ENCODE results near the gene GALNT3.

Gene GALNT3

GRCh38 chr2:165795011-165795410, 964 bp upstream of the GALNT3 start:
- no peak for DNase-seq

- peak; percentile 29 for DNase-seq
Measured at GRCh38 chr2:165794536-165794928, 485 bp upstream of the GALNT3 start.

- no peak for DNase-seq
Measured at GRCh38 chr2:165793161-165793778, 777 bp downstream of the GALNT3 start.

DNA sequence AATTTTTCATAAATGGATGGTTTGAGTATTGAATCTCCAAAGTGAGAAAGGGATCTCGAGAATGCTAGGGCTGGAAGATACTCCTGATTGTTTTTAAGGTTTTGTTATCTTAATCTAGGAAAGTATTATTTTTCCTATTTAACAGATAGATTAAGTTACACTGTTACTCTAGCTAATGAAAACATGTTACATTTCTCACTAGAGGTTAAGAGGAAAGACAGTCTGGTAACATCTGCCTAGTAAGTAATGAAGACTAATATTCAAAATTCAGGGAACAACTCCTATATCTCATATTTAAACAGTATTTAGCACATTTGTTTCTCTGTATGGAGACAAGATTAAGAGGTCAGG, 2.0 kb downstream of the GALNT3 start:
- DNase-seq = no peak

DNA sequence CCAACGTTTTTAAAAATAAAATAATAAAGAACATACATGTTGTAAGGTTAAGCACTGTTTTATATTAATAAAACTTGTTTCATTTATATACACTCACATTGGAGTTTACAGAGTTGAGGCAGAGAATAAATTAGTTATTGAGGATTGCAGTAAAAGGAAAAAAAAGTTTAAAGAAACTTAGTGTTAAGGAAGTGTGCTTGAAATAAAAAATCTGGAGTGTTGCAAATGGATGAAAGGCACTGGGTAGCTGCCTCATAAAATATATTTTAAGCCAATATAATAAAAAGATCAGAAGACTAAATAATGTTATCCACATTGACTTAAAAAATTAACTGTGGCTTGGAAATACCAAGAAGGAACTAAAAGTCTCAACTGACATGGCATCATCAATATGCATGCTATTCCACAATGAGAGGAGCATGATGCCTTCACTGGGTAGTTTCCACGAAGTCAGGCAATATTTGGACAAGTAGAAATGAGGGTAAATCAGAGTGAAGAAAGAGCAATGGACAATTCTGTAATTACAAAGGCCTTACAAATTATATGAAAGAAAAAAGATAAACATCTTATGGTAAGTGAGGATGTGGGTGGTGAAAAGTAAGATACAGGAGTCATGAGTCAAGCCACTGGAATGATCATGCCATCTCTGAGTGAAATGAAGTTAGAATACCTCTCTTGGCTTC, 2.5 kb downstream of the GALNT3 start:
- no peak for DNase-seq

GRCh38 chr2:165790466-165790865, 3.6 kb downstream of the GALNT3 start:
- no peak for DNase-seq

- no peak for DNase-seq
Measured at GRCh38 chr2:165787334-165787733, 6.7 kb downstream of the GALNT3 start.

GRCh38 chr2:165779706-165780105, 14.3 kb downstream of the GALNT3 start:
- DNase-seq = no peak

GRCh38 chr2:165778653-165779451, 15.2 kb downstream of the GALNT3 start:
- no peak for DNase-seq

GRCh38 chr2:165778187-165778556, 15.9 kb downstream of the GALNT3 start:
- DNase-seq = no peak

DNA sequence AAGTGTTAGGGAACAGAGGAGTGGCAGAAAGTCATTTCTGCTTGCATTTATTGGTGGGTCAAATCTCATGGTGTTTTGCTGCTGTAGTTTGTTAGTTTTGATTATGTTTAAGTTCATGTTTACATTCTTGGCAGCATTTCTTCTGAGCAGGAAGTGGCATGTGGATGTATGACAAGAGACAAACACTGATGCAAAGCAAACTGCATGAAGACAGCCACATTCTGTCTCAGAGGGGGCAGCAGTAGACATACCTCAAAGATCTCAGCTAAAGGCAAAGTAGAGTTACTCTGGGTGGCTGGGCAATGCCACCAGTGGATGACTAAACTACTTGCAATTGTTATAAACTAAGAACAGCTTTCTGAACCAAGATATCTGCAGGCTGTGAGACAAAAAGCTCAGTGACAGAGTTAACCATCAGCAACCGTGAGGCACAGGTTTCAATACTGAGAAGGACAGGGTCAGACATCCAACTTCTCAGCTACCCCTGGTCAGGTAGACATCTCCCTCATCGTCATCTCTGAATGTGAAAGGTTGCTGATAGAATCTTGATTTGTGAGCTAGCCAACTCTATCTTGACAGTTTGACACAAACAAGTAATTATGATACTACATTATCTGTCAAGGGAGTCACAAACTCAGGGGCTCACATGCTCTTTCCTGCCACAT, 16.4 kb downstream of the GALNT3 start:
- no peak for DNase-seq

DNA sequence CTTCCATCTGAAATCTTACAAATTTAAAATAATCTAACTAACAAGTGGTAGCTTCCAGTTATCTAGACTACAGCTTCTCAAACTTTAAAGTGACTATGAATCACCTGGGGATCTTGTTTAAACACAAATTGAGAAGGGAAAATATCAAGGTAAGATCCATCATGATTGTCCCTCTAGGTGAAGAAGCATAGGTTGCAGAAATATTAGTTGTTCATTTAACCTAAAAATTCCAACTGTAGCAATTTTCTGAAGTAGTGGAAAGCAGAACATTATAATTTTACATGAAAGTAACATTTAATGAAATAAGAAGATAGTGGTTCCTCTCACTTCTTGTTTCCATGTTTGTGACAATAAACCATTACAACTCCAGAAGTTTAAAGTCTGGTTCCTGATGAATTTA, 17.3 kb downstream of the GALNT3 start:
- no peak for DNase-seq

DNA sequence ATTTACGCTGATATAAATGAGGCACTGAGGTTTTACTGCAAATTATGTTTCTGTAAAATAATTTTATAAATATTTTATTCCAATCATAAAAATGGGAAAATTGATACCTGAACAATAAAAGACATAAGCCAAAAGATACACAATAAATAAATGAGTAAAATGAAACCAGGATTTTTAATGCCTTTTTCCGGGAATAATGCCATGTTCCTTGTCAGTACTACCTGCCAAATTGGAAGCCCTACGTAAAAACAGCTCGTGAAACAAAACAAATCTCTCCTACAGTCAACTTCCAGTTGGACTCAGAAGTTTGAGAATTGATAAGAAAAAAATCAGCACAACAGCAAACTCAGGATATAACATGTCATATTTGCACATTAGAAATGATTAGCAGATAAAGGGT, 18.0 kb downstream of the GALNT3 start:
- no peak for DNase-seq

DNA sequence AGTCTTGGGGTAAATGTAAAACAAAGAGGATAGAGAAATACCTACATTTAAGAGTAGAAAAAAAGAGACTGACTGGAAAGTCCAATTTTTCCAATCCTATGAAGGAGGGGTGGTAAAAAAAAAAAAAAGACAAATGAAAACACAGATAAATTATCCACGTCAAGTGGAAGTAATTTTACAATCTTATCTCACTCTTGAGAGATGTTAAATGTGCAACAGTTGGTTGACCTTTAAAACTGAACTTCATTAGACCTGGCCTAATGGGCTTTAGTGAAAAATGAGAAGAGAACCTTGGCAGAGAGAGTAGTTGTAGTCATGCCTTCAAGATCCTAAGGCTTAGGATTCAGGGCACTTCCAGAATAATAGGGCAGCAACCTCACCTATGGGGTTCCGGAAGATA, 20.4 kb downstream of the GALNT3 start:
- no peak for DNase-seq

DNA sequence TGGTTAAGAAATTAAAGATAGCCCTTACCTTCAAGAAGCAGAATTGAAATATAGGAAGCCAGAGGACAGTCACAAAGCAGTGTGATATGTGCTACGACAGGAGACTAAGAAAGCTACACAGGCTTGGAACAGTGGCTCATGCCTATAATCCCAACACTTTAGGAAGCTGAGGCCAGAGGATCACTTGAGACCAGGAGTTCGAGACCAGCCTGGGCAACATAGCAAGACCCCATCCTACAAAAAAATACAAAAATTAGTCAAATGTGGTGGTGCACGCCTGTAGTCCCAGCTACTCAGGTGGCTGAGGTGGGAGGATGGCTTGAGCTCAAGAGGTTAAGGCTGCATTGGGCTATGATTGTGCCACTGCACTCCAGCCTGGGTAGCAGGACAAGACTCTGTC, 21.9 kb downstream of the GALNT3 start:
- no peak for DNase-seq

DNA sequence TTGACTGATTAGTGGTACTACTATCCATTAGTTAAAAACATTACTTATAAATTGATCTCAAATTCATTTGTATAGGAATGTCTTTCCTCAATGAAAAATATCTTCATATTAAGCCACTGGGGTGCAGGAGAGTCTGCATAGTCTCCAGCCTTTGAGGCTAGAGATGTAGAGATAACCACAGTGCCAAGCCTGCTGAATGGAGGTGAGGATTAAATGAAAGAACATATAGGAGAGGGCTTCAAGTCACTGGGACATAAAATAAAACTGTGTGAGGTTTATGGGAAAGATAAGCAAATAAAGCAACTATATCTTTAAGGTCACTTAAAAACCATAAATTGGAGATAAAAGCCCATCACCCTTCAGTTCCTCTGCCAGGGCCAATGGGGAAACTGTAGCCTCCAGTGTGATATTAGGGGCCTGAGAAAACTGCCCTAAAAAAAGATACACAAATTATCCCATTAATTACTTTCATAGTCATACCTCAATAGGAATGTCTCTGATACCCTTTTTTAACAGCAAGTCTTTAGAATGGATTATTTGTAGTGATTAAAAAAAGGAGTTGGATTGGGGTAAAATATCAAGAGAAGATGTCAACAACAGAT, 27.6 kb downstream of the GALNT3 start:
- no peak for DNase-seq

GRCh38 chr2:165762723-165763122, 31.3 kb downstream of the GALNT3 start:
- no peak for DNase-seq

GRCh38 chr2:165757906-165758675, 36.0 kb downstream of the GALNT3 start:
- DNase-seq = peak; percentile 81

DNA sequence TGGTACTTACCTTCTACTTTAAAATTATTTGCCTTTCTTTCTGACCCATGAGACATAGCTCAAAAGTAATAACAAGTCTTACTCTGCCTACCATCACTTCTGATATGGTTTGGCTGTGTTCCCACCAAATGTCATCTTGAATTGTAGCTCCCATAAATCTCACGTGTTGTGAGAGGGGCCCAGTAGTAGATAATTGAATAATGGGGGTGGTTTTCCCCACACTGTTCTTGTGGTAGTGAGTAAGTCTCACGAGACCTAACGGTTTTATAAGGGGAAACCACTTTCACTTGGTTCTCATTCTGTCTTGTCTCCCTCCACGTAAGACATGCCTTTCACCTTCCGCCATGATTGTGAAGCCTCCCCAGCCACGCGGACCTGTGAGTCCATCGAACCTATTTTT, 47.5 kb downstream of the GALNT3 start:
- DNase-seq = no peak

DNA sequence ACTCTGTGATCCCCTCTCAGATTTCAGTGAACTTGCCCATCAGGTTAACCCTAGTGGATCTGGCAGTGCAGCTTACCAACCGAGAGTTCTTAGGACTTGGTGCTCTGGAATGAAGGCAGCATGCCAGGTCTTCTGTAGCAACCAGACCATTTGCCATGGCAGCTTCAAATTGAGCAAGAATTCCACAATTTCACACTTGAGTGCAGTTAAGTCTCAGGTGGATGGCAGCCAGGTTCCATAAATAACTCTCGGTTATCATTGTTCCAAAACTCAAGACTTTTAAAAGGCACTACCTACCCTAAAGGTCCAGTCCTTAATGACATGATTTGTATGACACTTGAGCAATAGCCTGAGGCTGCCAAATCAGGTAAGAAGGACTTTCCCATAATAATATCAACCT, 48.1 kb downstream of the GALNT3 start:
- no peak for DNase-seq

DNA sequence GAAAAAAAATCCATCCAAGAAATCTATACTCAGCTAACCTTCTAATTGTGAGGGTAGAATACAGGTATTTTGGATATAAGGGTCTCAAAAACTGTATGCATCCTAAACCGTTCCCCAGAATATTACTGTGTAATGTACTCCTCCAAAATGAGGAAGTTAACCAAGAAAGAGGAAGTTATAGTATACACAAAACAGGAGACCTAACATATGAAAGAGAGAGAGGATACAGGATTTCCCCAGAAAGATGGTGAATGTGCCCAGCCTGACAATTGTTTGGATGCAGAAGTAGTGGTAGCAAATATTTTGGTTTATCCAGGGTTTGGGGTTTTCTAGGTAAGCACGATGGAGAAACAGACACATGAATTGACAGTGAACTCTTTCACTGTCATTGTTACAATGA, 50.6 kb downstream of the GALNT3 start:
- DNase-seq = no peak

- DNase-seq = no peak
Measured at GRCh38 chr2:165725421-165725820, 68.6 kb downstream of the GALNT3 start.

DNA sequence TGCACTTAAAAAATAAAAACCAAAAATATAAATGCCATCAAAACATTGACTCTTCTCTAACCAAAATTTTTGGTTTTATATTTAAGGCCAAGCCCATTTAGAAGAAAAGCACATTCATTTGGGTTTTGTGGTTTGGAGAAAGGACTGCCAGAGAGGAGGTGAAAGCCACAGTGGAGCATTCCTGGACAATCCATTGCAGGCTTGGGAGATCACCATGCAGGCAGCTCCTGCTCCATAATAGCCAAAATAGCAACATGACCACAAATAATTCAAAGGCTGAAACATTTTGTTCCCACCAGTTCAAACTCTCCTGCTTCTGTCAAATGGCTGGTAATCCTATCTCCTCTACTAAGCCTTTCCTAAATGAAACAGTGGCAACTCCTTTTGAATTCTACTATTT, 73.5 kb downstream of the GALNT3 start:
- no peak for DNase-seq
